Stimulated activated CD4-positive, alpha-beta T cell treated with anti-CD3 and anti-CD28 coated beads, Interleukin-1b, Interleukin-23, amount 100 ng/mL, for 48 hours (primary cell): ENCODE data around the gene CKM.

ENCODE experiments used
- DNase-seq: peaks from one replicate; pipeline ENCODE4 v3.0.0-alpha.2; 2020

Gene CKM

DNA sequence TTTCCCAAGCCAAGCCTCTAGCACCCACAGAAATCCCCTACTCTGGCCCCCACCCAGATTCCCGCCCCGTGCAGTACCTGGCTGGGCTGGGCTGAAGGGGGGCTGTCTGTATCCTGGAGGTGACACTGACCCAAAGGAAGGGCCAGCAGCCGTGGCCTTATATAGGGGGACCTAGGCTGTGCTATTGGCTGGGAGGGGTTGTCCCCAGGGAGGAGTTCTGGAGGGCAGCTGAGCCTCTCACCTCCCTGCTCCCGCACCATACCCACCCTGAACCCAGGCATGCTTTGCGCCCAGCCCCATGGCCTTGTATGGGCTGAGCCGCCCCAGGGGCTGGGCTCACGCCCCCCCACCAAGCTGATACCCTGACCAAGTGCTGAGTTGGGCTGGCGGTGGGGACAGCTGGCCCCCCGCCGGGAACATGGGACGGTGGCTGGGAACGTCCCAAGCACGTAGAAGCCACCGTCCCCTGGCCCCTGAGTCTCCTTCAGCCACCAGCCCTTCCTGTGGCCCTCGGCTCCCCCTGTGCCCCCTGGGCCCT lies at the start of gene CKM:
Gene CKM (minus strand): TSS at position 132 of the 538 bp plus-strand sequence. CDS start 3,162 bp downstream, outside the sequence.
- DNase-seq, result no peak

DNA sequence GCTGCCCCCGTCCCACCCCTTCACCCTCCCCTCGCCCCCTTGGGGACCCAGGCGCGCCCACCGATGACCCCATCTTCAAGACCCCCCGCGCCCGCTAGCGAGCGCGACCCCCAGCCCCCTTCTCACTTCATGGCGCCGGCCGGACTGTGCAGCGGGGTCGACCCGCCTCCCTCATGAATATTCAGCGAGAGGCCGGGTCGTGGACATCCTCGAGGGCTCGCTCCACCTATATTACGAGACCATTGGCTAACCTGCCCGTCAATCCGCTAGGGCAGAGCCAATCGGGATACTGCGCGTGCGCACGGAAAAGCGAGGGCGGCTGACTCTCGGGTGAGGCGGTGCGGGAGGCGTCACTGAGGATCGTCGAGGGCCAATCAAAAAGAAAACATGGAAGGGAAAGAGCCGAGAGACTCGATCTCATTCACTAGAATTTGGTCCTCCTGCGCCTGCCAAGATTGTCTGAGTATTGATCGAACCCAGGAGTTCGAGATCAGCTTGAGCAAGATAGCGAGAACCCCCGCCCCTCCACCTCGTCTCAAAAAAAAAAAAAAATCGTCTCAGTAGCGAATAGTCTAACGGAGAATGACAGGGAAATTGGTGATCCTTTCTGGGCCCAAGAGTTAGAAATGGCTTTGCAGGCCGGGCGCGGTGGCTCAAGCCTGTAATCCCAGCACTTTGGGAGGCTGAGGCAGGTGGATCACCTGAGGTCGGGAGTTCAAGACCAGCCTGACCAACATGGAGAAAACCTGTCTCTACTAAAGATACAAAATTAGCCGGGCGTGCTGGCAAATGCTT lies 47.9 kb upstream of the CKM start, which contains the start of gene ERCC2:
Gene ERCC2 (minus strand): TSS at position 164 of the 795 bp plus-strand sequence. CDS start 33 bp downstream, at position 131.
- DNase-seq, result peak; percentile 100

DNA sequence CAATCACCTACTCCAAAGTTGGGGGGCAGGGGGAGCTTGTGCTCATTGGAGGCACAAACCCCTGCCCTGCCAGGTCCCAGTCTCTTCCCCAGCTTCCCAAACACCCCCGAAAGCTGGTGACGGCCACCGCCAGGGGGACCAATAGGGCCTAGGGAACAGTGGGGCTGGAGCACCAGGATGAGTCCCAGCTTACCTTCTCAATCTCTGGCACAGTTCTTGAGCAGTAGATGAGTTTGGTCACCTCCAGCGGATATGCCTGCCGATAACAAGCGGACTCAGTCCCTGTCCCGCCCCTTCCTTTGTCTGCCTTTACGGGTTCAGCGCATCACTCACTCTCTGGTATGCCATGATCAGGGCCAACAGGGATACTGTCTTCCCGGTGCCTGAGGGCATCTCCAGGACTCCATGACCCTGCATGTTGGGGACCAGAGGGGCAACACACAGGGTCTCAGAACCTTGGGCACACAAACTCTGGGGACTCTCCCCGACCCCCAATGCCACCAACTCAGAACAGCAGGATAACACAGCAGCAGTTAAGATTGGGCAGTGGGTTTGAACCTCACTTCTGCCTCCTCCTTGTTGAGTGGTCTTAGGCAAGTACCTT lies 46.2 kb upstream of the CKM start:
- no peak for DNase-seq

DNA sequence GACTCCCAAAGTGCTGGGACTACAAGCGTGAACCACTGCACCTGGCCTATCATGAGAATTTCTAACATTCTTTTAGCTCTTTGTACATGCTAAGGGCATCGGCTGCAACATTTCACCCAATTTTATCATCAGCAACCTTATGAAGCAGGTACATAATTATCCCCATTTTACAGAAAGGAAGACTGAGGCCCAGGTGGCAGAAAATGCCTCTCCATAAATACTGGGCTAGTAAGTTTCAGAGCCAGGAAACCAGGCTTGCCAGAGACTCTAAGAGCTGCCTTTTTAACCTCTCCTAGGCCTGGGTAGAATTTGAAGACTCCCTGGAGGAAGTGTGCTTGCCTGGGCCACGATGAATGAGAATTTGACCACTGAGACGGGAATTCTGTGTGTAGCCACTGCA lies 45.5 kb upstream of the CKM start:
- no peak for DNase-seq

DNA sequence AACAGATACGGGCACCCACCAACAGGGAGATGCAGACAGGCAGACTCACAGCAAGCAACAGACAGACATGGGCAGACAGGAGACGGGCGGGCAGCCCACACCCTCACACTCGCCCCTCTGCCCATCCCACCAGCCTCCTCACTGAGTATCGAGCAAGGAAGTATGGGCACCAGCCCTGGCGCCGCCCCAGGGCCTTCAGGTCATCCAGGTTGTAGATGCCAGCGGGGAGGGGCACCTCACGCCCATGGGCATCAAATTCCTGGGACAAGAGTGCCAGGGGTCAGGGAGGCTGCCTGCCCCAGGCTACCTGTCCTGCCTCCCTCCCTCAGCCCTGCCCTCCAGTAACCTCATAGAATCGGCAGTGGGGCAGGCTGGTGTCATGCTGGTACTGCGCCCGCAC lies 42.0 kb upstream of the CKM start:
- DNase-seq, result no peak

DNA sequence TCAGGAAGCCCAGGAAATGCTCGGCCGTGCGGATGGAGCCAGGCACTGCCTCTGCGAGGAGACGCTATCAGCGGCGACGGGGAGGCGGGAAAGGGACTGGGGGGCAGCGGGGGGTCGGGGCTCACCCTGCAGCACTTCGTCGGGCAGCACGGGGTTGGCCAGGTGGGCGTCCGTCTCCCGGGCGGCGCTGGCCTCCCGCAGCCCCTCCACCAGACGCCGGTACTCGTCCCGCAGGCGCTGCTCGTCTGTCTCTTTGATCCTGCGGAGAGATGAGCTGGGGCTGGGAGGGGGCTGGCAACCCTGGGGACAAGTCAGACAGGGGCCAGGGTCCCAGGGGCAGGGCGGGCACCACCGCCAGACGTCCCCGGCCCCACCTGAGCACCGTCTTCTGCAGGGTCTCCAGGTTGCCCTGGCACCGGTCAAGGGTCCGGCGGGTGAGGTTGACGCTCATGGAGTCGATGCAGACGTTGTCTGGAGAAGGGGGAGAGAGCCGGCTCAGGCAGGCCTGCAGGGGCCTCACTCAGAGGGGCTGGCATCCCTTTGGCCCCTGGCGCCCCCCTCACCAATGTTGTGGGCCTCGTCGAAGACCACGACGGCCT lies 41.3 kb upstream of the CKM start:
- no peak for DNase-seq

DNA sequence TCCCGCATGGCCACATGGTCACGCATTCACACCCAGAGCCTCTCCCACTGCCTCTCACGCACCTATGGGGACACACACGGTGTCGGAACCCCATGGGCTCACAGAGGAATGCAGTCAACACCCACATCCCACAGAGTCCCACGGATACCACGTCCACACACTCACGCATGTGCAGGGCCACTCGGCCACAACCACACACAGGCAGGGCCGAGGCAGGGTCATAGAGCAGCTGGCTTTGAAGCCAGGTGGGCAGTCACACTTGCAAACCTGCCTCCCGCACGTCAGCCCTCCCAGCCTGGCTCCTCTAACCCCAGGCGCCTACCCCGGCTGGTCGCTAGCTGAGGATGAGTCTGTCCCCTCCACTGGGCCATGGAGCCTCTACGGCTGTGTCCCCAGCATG lies 39.6 kb upstream of the CKM start:
- no peak for DNase-seq

DNA sequence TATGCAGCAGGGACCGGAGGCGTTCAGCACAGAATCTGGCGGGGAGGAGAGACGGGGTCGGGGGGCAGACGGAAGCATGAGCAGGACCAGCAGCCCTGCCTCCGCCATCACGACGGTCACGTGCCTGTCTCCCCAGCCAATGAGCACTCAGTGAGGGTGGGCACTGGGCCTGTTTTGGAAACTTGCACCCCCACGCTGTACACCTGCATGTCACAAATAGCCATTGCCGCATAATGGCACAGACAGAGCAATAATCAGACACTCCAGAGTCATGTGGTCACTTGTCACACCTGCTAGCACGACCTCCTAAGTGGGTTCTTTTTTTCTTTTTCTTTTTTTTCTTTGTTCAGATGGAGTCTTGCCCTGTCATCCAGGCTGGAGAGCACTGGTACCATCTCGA lies 38.9 kb upstream of the CKM start:
- DNase-seq, result no peak

DNA sequence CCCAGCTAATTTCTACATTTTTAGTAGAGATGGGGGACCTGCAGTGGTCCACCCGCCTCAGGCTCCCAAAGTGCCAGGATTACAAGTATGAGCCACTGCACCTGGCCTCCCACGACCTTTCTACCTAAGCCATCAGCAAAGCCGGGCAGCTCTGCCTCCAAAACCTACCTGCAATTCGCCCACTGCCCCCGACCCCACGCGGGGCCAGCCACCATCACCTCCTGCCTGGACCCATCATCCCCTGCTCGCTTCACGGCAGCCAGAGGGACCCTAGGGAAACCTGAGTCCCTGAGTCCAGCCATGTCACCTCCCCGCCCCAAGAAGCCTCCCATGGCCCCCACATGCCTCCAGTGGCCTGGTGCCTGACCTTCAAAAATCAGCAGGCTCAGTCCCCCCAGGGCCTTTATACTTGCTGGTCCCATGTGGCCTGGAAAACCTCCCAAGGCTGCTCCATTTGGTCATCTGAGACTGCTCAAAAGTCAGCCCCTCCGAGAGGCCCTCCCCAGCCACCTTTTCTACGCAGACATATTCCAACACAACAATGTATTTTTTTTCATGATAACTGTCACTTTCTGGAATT lies 35.6 kb upstream of the CKM start:
- DNase-seq, result no peak

DNA sequence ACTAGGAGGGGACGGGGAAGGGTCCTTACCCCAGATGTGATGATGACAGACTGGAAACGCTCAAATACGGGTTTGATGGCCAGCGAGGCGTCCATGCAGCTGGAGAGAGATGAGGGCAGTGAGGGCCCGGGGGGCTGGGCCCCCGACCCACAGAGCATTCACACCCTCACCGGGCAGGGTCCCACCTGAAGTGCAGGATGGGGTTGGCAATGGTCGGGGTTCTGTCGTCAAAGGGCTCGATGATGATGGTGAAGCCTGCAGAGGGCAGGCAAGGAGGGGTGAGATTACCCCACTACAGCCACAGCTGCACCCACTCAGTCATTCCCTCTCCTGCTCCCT lies 34.7 kb upstream of the CKM start:
- no peak for DNase-seq

DNA sequence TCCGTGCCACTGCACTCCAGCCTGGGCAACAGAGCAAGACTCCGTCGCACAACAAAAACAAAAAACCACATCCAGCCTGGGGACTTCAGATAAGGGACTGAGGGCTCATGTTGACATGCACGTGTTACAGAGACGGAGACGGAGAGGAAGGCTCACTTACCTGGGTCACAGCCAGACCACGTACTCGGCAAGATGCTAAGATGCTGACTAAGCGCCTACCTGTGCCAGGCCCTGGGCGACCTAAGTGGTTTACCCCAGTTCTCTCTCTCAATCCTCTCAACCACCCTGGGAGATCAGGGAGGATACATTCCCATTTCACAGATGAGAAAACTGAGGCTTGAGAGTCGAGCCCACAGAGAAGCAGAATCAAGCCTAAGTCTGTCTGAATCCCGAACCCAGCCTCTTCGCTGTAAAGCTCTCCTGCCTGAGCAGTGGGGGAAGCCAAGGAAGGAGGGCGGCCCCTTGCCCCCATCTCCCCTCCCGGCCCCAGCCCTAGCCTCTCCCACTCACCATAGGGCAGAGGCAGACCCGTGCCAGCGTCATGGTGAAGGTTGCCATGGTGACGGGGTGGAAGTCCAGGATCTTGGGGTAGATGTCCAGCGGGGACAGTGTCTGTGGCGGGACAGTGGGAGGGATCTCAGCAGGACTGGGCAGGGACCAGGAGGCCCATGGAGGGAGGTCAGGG lies 34.2 kb upstream of the CKM start:
- no peak for DNase-seq

DNA sequence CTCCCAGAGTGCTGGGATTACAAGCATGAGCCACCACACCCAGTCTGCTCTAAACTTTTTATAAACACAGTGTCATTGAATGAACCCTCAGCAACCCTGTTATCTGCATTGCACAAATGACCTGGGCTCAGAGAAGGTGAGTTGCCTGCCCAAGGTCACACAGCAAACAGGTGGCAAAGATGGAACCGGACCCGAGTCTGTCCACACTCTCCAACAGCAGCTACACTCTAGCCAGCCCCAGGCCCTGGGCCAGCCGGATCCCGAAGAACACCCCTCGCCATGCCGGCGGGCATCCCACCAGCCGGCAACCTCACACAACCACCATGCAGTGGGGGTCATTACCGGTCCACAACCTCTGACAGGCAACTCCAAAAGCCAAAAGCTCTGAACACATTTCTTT lies 33.2 kb upstream of the CKM start:
- no peak for DNase-seq

DNA sequence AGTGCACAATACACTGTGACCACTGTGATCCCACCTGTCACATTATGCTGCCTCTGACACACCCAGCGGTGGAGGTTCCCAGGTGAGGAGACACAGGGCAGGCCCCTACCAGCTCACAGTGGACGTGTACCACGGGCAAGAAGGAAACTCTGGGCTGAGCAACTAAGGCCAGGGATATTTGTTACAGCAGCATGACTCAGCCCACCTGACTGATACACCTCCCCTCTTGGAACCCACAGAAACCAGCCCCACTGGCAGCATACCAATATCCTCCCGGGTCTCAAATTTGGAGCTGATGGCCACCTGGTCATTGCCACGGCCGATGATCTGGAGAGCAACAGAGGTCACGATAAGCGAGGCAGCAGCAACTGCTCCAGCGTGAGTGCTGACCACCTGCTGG lies 32.7 kb upstream of the CKM start:
- DNase-seq, result no peak

DNA sequence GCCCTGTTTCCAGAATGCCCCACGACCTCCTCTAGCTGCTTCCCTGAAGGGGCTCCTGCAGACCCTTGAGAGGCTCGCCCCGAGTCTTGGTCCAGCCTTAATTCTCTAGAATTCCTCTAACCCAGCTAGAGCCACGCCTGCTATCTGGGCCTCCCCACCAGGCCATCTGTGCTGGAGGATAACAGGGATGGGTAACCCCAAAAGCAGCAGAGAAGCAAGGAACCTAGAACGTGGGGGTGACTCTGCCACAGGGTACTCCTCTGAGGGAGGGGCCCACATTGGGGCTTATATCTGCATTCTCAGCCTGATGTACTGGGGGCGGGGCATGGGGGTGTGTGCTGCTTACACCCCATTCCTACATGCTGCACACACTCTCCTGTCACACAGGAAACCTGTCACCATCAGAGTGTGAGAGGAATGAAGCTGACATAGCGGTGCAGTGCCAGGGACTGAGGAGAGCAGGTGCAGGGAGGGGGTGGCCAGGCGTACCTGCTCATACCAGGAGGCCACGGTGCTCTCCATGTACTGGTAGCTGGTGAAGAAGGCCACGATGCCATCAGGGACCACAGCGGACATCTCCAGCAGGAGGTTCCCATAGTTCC lies 31.7 kb upstream of the CKM start:
- no peak for DNase-seq

DNA sequence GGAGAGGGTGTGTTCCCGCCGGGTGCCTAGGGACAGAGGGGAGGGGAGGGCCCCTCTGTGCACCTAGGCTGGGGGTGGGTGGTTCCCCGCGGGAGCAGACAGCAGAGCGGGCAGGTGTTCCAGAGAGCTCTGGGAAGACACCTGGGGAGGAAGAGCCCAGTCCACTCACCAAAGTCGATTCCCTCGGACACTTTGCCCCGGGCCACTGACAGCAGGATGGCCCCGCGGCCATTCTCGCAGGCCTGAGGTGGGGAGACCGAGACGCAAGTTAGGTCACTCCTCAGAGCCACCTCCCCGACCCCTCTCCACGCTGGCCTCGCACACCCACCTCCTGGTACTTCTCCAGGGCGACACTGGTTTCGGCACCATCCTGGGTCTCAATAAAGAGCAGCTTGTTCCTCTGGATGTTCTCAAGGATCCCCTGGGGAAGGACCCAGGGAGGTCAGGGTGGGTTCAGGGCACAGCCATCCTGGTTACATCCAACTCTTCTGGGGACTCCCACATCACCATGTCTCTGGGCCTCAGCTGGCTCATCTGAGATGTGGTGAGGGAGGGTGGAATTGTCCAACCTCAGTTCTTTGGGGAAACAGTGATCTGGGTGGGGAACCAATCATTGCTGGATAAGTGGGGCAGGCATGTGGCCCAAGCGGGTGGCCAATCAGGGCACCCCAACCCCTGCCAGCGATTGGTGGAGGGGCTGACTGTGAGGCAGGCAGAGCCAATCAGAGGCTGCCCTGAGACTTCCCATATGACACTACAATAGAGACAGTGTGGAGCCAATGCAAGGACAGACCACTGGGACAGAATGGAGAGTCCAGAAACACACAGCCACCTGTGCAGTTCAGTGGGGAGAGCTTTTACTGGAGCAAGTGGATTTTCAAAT lies 30.5 kb upstream of the CKM start:
- DNase-seq, result no peak

DNA sequence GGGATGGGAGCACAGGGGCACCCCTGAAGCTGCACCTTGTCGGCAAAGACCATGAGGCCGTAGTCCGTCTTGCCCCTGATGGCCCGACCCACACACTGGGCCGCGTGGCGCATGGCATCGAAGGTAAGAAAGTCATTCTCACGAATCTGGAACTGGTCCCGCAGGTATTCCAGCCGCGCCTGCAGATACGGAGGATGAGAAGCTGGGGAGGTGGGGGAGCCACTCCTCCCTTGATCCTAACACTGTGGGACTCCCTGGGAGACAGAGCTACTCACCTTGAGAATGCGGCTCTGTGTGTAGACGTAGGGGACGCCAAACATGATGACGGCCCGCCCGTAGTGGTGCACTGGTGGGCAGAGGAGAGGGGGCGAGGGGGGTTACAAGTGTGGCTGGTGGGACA lies 29.8 kb upstream of the CKM start:
- no peak for DNase-seq

DNA sequence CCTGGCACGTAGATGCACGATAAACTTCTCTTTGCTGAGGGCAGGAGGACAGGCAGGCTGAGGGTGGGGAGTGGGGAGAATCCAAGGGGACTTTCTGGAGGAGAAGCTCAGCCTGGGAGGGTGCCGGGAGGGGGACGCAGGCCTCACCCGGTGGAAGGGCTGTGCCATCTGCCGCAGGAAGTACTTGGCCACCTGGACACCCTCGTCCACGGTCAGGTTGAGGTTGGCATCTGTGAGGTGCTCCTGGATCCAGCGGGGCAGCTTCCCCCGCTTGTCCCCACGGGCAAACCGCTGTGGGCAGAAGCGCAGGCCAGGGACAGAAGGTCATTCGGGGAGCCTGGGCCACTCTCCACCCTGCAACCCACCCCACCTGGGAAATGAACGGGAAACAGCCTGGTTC lies 29.4 kb upstream of the CKM start:
- DNase-seq, result no peak

DNA sequence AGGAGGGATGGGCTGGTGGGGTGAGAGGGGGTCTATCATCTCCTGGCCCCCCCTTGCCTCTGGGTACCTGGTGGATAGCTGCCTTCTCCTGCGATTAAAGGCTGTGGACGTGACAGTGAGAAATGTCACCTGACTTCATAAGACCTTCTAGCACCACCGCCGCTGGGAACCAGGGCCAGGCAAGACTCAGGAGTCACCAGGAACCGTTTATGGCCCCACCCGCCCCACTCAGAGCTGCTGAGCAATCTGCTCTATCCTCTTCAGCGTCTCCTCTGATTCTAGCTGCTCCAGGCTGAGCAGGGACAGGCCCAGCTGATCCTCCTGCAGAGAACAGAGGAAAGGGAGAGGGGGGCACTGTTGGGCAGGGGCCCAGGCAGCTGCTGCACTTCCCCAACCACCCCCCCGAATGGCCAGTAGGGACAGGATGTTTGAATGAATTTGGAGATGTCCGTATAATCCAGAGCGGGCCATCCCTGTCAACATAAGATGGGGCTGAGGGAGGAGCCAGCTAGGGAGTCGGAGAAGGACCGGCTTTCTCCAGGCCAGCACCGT lies 28.8 kb upstream of the CKM start:
- no peak for DNase-seq

DNA sequence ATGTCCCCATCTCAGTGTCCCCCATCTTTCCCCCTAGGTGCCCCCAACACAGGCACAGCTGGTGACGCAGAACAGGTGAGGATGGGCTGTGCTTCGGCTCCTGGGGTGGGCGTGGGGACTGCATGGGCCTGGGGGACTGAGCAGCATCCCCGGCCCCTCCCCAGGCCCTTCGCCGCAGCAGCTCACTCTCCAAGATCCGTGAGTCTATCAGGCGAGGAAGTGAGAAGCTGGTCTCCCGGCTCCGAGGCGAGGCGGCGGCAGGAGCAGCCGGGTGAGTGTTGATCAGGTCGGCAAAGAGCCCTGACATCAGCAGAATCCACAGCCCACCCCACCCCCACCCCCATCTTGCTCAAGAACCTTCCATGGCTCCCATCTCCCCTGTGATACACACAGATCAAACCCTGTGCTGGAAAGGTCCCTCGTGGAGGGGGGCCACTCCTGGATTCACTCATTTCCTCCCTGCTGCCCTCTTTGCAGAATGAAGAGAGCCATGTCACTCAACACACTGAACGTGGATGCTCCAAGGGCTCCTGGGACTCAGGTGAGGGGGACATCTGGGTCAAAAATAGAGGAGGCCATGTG lies 27.9 kb upstream of the CKM start:
- no peak for DNase-seq

DNA sequence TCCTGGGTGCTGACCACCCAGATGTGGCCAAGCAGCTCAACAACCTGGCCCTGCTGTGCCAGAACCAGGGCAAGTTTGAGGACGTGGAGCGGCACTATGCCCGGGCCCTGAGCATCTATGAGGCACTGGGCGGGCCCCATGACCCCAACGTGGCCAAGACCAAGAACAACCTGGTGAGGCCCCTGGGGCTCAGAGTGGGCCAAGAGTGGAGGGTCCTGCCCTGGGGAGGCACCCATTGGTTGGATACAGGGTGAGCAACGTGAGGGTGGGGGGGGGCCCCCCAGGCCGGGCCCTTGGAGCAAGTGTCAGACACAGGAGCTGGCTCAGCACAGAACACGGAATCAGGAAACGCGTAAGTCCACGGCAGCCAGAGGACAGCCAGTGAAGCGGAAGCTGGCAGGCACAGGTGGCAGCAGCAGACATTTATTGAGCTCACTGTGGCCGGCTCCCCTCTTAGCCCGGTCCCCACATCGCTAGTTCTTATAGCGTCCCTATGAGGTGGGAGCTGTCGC lies 26.8 kb upstream of the CKM start:
- no peak for DNase-seq

DNA sequence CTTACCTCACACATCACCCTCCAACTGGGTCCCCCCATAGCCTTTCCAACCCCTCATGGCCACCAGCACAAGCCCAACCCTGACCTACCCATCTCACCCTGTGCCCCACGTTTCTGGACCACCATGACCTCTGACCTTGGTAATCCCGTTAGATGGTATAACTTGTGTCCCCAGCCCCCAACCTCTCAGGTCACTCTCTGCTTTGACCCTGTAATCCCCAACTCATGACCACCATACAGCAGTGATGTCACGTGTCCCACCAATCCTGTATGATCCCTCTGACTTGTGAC lies 26.4 kb upstream of the CKM start:
- DNase-seq, result no peak
